Mucosa of descending colon (tissue), 3 donors: ENCODE results near the gene SART3. TPM values are rescaled to one million over a fixed set of nuclear protein-coding genes. Genes with fewer than 3 reads are reported as not detected.

Experiments
- ATAC-seq: fragments of 200-7000 bp; cut with Tn5 transposase; one replicate; pipeline ENCODE4 v1.9.1; 2020; ENCODE audit warnings: mild to moderate bottlenecking, moderate library complexity
- DNase-seq, 3 donors: peaks; one replicate each; pipeline ENCODE4 v3.0.0-alpha.2; 2020
- H3K36me3 ChIP-seq: fragments of 200-600 bp; one replicate; pipeline ENCODE4 v1.8.0; 2021; ENCODE audit warnings: low read depth, mild to moderate bottlenecking
- H3K4me1 ChIP-seq: fragments of 200-600 bp; one replicate; pipeline ENCODE4 v1.8.0; 2021; ENCODE audit warnings: low read depth, mild to moderate bottlenecking
- H3K4me3 ChIP-seq: fragments of 200-600 bp; one replicate; pipeline ENCODE4 v1.8.0; 2021; ENCODE audit warnings: mild to moderate bottlenecking
- H3K9me3 ChIP-seq: fragments of 200-600 bp; one replicate; pipeline ENCODE4 v1.8.0; 2021; ENCODE audit warnings: mild to moderate bottlenecking
- CTCF ChIP-seq: fragments of 200-600 bp; IDR thresholded peaks from one replicate; pipeline ENCODE4 v1.8.0; 2022; ENCODE audit warnings: antibody characterized with exemption, mild to moderate bottlenecking
- intact Hi-C, 2 donors: fragments of 100-400 bp; cut with DNase I in 1 of 2; cut with micrococcal nuclease in 1 of 2; formaldehyde crosslinking; loops; one replicate each; pipeline versions ENCODE4 v1.11.0 to v1.11.1; 2022; cut with DNase I, micrococcal nuclease
- total RNA-seq, 3 donors: library from RNA; stranded (reverse); fragmentation: NEBNext Ultra II Directional in 2 of 3; extraction: Animal tissue kit (Norgen Biotek cat#: 25700) in 2 of 3; gene quantifications; one replicate each; pipeline versions ENCODE4 v1.2.1 to v1.2.4, GENCODE V29; 2021 to 2023
- donor health status: DM: no; HTN: no; CAD: no; lungs with moderate emphysema.
- donor health status: DM: no; HTN: no; CAD: no.
- donor health status: DM: no; HTN: yes; CAD: no.

The SART3 gene
- total RNA-seq, 3 donors from 2014 or later, result 42.0 to 47.7 (median 47.6) TPM

- no peak for ATAC-seq
Observed at GRCh38 chr12:108607981-108608600, 47.1 kb upstream of the SART3 start.

GRCh38 chr12:108606492-108606891 is 45.5 kb upstream of the SART3 start:
- H3K4me3 ChIP-seq, result no peak overlapping the region
- DNase-seq, result peak in 1 of 3 donors; percentile 25
- no peaks in the 10 kb centered on the region for H3K4me1 ChIP-seq
- no peaks in the 10 kb centered on the region for H3K36me3 ChIP-seq
- ATAC-seq, result no peak
- intact Hi-C loops, result no loop called here
- TF ChIP-seq CTCF, result no peak
- H3K9me3 ChIP-seq, result no peaks in the 10 kb centered on the region

More at GRCh38 chr12:108607981-108608600, 47.1 kb upstream of the SART3 start:
- no peak for TF ChIP-seq CTCF
- H3K4me1 ChIP-seq, result no peaks in the 10 kb centered on the region
- intact Hi-C loops, result no loop called here
- H3K9me3 ChIP-seq, result no peaks in the 10 kb centered on the region
- no peak overlapping the region for H3K4me3 ChIP-seq
- H3K36me3 ChIP-seq, result no peaks in the 10 kb centered on the region
- peak in 1 of 3 donors; percentile 15 for DNase-seq

GRCh38 chr12:108605690-108606406 is 44.9 kb upstream of the SART3 start:
- Histone ChIP-seq H3K4me3 (no peak overlapping the region), H3K36me3 (no peaks in the 10 kb centered on the region), H3K4me1 (no peaks in the 10 kb centered on the region), H3K9me3 (no peaks in the 10 kb centered on the region)
- DNase-seq, result peak in 1 of 3 donors; percentile 5
- ATAC-seq, result no peak
- TF ChIP-seq CTCF, result no peak
- intact Hi-C loops, result no loop called here

GRCh38 chr12:108605000-108605689 is 44.2 kb upstream of the SART3 start:
- DNase-seq (no peak), ATAC-seq (no peak)
- TF ChIP-seq CTCF, result no peak
- Histone ChIP-seq H3K9me3 (no peaks in the 10 kb centered on the region), H3K36me3 (no peaks in the 10 kb centered on the region), H3K4me1 (no peaks in the 10 kb centered on the region), H3K4me3 (no peak overlapping the region)
- intact Hi-C loops, result no loop called here

GRCh38 chr12:108604208-108604941 is 43.4 kb upstream of the SART3 start:
- DNase-seq (no peak), ATAC-seq (no peak)

More at GRCh38 chr12:108604208-108604941, 43.4 kb upstream of the SART3 start:
- Histone ChIP-seq H3K4me1 (no peaks in the 10 kb centered on the region), H3K9me3 (no peaks in the 10 kb centered on the region), H3K36me3 (no peaks in the 10 kb centered on the region), H3K4me3 (no peak overlapping the region)
- no peak for TF ChIP-seq CTCF
- intact Hi-C loops, result no loop called here
